NCI-H82 (cell line): ENCODE data around the gene HOXB3.

Experiments used
- DNase-seq: peaks from one replicate; lab custom pipeline; 2025; lab: John Stamatoyannopoulos, UW

Gene HOXB3

DNA sequence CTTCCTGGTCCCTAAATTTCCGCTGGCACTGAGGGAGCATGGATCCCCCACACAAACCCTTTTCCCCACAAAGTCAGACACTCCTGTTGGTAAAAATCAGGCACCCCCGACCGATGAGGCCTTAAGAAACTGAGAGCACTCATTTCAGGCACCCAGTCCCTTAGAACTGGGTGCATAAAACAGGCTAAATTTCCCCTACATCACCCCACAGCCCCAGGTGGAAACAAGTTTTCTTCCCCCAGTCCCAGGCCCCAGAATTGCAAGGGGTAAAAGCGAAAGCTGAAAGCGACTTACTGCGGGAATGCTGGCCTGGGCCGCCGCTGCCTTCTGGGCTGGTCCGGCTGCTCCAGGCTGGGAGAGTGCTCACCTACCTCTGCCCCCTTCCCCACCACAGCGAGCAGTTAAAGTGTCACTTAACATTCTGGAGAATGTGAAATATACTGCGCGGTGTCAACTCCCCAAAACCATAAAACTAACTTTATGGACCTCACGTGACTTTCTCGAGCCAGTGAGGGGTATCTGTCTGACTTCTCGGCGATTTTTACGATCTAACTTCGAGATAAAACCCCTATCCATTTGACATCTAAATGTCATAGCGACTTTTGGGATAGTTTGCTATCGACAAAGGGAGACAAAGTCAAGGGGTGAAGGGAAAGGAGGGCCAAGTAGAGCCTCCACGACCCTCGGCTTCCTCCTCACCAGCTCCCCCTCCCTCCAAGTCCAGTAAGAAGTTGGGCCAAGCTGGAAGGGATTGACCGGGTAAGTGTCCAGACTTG lies at the start of gene HOXB3:
Gene HOXB3, minus strand, starts transcription at position 411 of the 776 bp plus-strand sequence. CDS start 37,767 bp downstream, outside the sequence.
- DNase-seq: no peak

- no peak for DNase-seq
Observed at GRCh38 chr17:48639136-48639535, 49.1 kb upstream of the HOXB3 start.

DNA sequence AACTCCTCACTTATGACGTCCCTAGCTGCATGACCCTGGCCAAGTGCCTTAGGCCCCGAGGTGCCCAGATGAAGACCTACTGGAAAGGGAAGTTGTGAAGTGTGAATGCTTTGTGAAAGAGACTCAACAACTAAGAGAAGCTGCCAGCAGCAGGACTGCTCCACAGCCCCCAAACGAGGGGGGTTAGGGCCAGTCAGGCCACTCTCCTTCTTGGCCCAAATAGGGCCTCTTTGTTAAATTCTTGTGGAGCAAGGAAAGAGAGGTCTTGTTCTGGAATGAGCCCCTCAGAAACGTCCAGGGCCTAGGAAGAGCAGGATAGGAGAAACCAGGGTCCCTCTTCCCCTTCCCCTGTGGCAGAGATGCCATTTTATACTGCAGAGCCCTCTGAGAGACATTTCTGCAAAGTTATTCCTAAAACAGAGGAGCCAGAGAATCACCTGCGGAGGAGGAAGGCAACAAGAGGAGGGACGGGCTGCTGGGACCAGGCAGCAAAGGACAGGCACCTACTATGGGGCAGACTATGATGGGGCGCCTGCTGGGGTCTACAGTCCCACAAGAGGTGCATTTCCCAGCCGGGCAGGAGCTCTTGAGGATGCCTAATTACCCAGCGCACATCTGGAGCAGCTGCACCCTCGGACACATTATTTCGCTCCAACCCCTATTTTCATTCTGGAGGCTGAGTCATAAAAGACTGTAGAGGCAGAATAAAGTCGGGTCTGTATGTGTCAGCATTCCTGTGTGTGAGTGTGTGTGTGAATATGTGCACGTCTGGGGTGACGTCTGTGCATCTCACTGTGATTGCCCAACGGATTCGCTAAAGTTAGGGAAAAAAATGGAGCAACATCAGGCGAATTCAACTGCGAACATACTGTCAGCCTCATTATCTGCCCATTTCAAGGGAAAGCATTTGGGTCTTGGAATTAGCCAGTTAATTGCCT lies 47.6 kb upstream of the HOXB3 start:
- no peak for DNase-seq

DNA sequence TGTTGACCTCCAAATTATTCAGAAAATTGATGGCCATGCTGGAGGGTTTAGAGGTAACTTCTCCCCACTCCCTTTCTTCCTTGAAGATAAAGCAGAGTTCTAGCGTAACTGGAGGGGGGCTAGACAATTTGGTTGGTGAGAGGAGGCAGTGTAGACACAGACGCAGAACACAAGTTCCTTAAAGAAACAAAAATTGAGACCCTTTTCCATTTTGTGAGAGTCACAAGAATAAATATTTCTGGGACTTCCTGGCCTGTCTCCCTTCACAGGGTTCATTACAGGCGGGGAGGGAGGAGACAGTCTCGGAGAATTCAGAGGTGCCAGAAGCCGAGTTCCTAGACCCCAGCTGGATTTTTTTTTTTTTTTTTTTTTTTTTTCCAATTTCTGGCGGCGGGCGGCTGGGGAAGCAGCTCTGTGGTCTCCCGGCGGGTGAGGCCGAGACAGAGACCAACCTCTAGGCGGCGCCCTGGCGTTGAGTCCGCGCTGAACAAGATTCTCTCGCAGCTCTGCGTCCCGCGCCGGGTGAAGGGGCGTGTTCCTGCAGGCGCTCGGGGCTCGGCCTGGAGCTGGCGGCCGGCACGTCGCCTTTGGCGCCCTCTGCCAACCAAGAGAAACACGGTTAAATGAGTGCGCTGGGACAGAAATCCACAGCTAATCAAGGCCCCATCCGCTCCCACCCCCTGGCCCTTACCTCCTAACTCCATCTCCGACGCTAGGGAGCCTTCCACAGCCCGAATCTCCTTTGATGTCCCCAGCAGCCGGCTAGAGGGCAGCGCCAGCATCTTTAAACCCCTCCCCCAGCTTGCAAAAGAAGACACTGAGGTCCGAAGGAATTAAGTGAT lies 46.4 kb upstream of the HOXB3 start:
- peak; percentile 80 for DNase-seq

GRCh38 chr17:48634493-48635208 lies 44.6 kb upstream of the HOXB3 start:
- no peak for DNase-seq

DNA sequence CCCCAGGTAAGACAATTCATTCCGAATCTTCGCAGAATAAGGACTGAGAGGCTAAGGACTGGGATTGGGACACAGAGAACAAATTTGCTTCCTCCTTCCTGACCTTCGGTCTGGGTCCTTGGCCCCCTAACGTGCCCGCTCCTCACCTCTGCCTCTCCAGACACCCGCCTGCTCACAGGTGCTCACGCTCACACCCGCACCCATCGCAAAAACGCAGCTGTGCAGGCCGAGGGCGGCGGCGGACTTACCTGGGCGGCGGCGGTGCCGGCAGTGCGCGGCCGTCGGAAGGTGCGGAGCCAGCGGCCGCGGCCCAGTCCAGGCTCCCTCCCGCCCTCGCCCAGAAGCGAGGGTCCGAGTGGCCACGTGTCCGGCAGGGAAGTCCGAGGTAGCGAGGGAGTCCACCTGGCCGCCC lies 43.2 kb upstream of the HOXB3 start:
- DNase-seq: no peak

- no peak for DNase-seq
Observed at GRCh38 chr17:48632579-48633265, 42.7 kb upstream of the HOXB3 start.

DNA sequence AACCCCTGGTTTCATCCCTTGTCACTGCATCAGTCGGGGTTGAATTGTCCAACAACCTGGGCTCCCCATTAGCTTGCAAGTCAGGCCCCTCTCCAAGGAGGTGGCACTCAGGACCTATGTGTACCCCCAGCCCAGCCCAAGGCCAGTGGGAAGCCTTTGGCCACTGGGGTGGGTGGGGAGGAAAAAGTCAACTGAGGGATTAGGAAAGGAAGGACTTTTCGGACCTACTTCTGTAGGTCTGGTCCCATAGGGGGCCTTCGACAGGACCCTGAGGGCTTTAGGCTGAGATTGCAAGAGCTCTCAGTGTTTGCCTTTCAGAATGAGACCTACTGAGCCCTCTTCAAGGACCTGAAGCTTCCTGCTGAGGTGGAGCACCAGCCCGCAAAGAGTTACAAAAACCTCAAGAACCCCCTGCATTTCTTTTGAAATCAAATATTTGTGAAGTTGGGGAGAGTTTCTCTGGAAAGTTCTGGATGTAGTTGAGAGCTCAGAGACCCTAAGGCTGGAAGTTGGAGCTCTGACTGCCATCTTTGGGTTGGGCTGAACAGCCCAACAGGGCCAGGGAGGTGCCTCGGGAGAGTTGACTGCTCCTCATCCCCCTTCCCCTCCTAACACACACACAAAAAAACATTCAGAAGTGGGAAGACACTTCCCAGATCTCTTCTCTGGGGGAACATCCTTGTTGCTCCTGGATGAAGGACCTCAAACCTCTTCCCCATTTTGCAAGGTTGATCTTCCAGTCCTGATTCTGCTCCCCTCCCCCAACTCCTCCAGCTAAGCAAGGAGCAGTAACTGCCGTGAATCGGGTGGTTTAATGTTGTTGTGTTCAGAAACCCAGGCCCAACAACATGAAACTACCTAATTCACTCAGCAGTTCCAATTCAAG lies 41.9 kb upstream of the HOXB3 start:
- DNase-seq: no peak

GRCh38 chr17:48630925-48631692 lies 41.1 kb upstream of the HOXB3 start:
- DNase-seq: no peak

GRCh38 chr17:48630009-48630924 lies 40.2 kb upstream of the HOXB3 start:
- no peak for DNase-seq

GRCh38 chr17:48629411-48629759 lies 39.3 kb upstream of the HOXB3 start:
- no peak for DNase-seq

DNA sequence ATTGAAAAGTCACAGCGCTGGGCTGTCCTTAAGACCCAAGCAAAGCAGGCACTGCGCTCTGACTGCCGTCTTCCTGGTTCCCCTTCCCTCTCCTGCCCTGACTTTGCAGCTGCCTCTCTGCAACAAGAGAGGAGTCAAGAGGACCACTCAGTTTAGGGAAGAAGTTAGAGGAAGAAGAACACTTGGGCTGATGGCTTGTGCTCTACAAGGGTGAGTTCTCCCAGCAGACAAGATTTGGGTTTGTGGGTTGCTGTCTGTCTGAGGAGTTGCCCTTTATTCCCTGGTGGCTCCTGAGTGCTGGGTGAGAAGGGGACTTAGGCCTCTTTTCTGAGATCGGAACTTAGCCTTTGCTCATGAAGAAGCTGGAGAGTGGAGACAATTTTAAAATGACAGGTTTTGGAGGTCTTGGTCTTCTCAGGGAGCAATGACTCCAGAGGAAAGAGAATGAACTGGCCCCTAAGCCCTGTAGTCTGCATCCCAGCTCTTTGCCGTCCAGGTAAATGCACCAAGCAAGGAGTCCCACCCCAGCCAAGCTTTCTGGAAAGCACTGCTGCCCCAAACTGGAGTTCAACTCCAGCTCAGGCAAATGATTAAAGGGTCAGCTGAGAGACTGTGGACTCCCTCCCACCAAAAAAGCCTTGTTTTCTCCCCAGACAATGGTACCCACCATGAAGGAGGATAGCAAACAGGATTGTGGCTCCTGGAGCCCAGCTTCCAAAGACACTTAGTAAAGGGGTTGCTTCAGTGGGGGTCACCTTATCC lies 38.8 kb upstream of the HOXB3 start:
- DNase-seq: no peak

- no peak for DNase-seq
Observed at GRCh38 chr17:48627623-48628521, 37.8 kb upstream of the HOXB3 start.

- no peak for DNase-seq
Observed at GRCh38 chr17:48627118-48627597, 37.1 kb upstream of the HOXB3 start.

- DNase-seq: peak; percentile 17
Observed at GRCh38 chr17:48626245-48627117, 36.4 kb upstream of the HOXB3 start, which contains the start of gene HOXB9. Gene HOXB9, minus strand, starts transcription at chr17:48626358. Its CDS starts 89 bp downstream, at chr17:48626269.
